HepG2 (cell line): ENCODE measurements around the gene ABCG4. TPM values are rescaled to one million over a fixed set of nuclear protein-coding genes. Genes with fewer than 3 reads are reported as not detected.
A peak's percentile ranks its signal among the peaks of the same experiment; 100 is the strongest.

Experiments
- ATM ChIP-seq: fragments of 450-650 bp; IDR thresholded peaks from 2 replicates; pipeline ENCODE4 v1.7.1; 2017; ENCODE audit warnings: mild to moderate bottlenecking, borderline replicate concordance
- FOSL1 ChIP-seq: sonication (generic); formaldehyde crosslinking; IDR thresholded peaks from 2 replicates; pipeline ENCODE4 v1.9.0; 2021; ENCODE audit warnings: missing genetic modification reagents, borderline replicate concordance
- KAT8 ChIP-seq: IDR thresholded peaks from 2 replicates; pipeline ENCODE4 v1.6.1; 2016; ENCODE audit warnings: missing genetic modification reagents, missing compliant biosample characterization
- MAF1 ChIP-seq: sonication (generic); formaldehyde crosslinking; IDR thresholded peaks from 2 replicates; pipeline ENCODE4 v1.5.0; 2020; ENCODE audit warnings: missing genetic modification reagents, borderline replicate concordance
- MAZ ChIP-seq, 2 experiments: sonication (generic) in 1 of 2; formaldehyde crosslinking in 1 of 2; IDR thresholded peaks; 2 replicates each; pipeline versions ENCODE4 v1.5.0 to v1.6.1; 2012 to 2020; ENCODE audit warnings: low read depth in 2 of 2, mild to moderate bottlenecking in 2 of 2, borderline replicate concordance in 1 of 2, improper control_type of control experiment in 1 of 2, low read length in 1 of 2, missing genetic modification reagents in 1 of 2, moderate library complexity in 1 of 2
- NAIF1 ChIP-seq: sonication (generic); formaldehyde crosslinking; IDR thresholded peaks from 2 replicates; pipeline ENCODE4 v1.5.0; 2020; ENCODE audit warnings: mild to moderate bottlenecking, missing genetic modification reagents, borderline replicate concordance
- PCBP2 ChIP-seq: fragments of 200-400 bp; formaldehyde crosslinking; optimal IDR thresholded peaks from 2 replicates; pipeline ENCODE3; 2018; ENCODE audit warnings: low read length, low read depth; ENCODE audit not compliant: poor library complexity, severe bottlenecking
- SIN3A ChIP-seq: IDR thresholded peaks from 2 replicates; pipeline ENCODE4 v1.6.1; 2011; ENCODE audit warnings: low read depth, mild to moderate bottlenecking, control low read depth, low read length, borderline replicate concordance
- ZNF34 ChIP-seq: sonication (generic); formaldehyde crosslinking; IDR thresholded peaks from 2 replicates; pipeline ENCODE4 v1.4.0; 2020; ENCODE audit warnings: mild to moderate bottlenecking, missing genetic modification reagents, borderline replicate concordance
- ZNF761 ChIP-seq: sonication (generic); formaldehyde crosslinking; conservative IDR thresholded peaks from 2 replicates; pipeline ENCODE4 v1.4.0; 2020; ENCODE audit warnings: mild to moderate bottlenecking, missing genetic modification reagents
- polyA plus RNA-seq, 8 experiments: library from polyadenylated mRNA; depleted of rRNA in 3 of 8; stranded (reverse) in 7 of 8; unstranded in 1 of 8; fragments of >200 nt; fragmentation: Illumina TruSeq in 4 of 8; extraction: Trizol in 4 of 8; gene quantifications; 2 replicates each; pipeline versions ENCODE4 v1.2.1 to v1.2.3, GENCODE V29; 2011 to 2016; ENCODE audit warnings: low read depth in 4 of 8, missing spikeins in 1 of 8, mixed read lengths in 1 of 8; ENCODE audit not compliant: insufficient read depth in 1 of 8
- total RNA-seq, 5 experiments: library from RNA; depleted of rRNA; stranded (reverse); fragments of >200 nt; fragmentation: Illumina TruSeq; extraction: Trizol; gene quantifications; 2 replicates each; pipeline ENCODE4 v1.2.3, GENCODE V29; 2016; ENCODE audit warnings: low read depth in 1 of 5
- TF ChIP-seq, protein P1 (sequence below): sonication (generic); formaldehyde crosslinking; IDR thresholded peaks from 2 replicates; pipeline ENCODE4 v1.8.1; 2022; ENCODE audit warnings: low read depth, mild to moderate bottlenecking, missing genetic modification reagents
- TF ChIP-seq, protein P2 (sequence below): sonication (generic); formaldehyde crosslinking; IDR thresholded peaks from 2 replicates; pipeline ENCODE4 v1.4.0; 2020; ENCODE audit warnings: missing genetic modification reagents, borderline replicate concordance
- TF ChIP-seq, protein P3 (sequence below): conservative IDR thresholded peaks from 2 replicates; pipeline ENCODE4 v1.6.1; 2018; ENCODE audit warnings: missing genetic modification reagents
- TF ChIP-seq, protein P4 (sequence below): sonication (generic); formaldehyde crosslinking; IDR thresholded peaks from 2 replicates; pipeline ENCODE4 v1.8.0; 2022; ENCODE audit warnings: missing genetic modification reagents, mild to moderate bottlenecking, moderate library complexity, borderline replicate concordance
- TF ChIP-seq, protein P5 (sequence below): sonication (generic); formaldehyde crosslinking; IDR thresholded peaks from 2 replicates; pipeline ENCODE4 v1.5.1; 2020; ENCODE audit warnings: missing genetic modification reagents, mild to moderate bottlenecking, borderline replicate concordance

ABCG4 gene
- total and polyA plus RNA-seq, 2 of the 13 experiments (the other 11 are each of a cell fraction or from before 2014, with no cell fraction given) = not detected

DNA sequence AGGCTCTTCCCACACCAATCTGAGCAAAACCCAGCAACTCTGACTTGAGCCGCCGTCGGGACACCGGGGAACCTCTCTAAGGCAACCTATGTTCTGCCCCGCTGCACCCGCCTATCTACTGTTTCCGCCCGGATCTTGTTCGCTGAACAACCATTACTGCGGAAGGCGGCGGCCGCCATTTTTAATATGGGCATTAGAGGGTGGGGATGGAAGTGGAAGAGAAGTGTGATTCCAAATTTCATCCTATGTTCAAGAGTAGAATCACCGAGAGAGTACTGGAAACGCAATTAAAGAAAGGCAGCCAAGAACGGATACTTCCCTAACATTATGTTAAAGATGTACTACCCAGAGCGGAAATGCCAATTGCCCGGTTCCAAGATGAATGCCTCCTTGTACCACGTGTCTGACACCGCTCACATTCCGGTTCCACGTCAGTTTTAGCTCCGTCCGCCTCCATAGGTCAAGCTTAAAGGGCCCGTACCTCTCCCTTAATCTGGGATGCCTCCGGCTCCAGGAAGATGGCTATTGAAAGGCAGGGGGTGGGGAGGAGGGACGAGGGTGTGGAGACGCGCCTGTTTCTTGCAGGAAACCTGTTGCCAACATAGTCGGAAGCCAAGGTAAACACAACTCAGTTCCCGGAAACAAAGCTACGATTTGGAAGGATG, 47.0 kb upstream of the ABCG4 start, which contains the start of gene DPAGT1 (continued):
- TF ChIP-seq MAZ (IDR thresholded peaks at IDR 0.05; ENCODE audit: borderline replicate concordance, low read depth, low read length) = 0 out of 2 replicates have a peak, but pooled peaks have one; percentile 22
- TF ChIP-seq MAZ (CRISPR knock-in tag; IDR thresholded peaks at IDR 0.05; ENCODE audit: low read depth) = no peak
- TF ChIP-seq PCBP2 = no peak
- TF ChIP-seq, protein P1, sequence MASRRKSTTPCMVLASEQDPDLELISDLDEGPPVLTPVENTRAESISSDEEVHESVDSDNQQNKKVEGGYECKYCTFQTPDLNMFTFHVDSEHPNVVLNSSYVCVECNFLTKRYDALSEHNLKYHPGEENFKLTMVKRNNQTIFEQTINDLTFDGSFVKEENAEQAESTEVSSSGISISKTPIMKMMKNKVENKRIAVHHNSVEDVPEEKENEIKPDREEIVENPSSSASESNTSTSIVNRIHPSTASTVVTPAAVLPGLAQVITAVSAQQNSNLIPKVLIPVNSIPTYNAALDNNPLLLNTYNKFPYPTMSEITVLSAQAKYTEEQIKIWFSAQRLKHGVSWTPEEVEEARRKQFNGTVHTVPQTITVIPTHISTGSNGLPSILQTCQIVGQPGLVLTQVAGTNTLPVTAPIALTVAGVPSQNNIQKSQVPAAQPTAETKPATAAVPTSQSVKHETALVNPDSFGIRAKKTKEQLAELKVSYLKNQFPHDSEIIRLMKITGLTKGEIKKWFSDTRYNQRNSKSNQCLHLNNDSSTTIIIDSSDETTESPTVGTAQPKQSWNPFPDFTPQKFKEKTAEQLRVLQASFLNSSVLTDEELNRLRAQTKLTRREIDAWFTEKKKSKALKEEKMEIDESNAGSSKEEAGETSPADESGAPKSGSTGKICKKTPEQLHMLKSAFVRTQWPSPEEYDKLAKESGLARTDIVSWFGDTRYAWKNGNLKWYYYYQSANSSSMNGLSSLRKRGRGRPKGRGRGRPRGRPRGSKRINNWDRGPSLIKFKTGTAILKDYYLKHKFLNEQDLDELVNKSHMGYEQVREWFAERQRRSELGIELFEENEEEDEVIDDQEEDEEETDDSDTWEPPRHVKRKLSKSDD (CRISPR knock-in tag) = peak; percentile 73; the same call in 1 of the 2 replicates
- peak; percentile 59 for TF ChIP-seq SIN3A
- TF ChIP-seq NAIF1 (CRISPR knock-in tag) = peak; percentile 24; the same call in 1 of the 2 replicates
- TF ChIP-seq ZNF34 (CRISPR knock-in tag) = no peak
- TF ChIP-seq, protein P2, sequence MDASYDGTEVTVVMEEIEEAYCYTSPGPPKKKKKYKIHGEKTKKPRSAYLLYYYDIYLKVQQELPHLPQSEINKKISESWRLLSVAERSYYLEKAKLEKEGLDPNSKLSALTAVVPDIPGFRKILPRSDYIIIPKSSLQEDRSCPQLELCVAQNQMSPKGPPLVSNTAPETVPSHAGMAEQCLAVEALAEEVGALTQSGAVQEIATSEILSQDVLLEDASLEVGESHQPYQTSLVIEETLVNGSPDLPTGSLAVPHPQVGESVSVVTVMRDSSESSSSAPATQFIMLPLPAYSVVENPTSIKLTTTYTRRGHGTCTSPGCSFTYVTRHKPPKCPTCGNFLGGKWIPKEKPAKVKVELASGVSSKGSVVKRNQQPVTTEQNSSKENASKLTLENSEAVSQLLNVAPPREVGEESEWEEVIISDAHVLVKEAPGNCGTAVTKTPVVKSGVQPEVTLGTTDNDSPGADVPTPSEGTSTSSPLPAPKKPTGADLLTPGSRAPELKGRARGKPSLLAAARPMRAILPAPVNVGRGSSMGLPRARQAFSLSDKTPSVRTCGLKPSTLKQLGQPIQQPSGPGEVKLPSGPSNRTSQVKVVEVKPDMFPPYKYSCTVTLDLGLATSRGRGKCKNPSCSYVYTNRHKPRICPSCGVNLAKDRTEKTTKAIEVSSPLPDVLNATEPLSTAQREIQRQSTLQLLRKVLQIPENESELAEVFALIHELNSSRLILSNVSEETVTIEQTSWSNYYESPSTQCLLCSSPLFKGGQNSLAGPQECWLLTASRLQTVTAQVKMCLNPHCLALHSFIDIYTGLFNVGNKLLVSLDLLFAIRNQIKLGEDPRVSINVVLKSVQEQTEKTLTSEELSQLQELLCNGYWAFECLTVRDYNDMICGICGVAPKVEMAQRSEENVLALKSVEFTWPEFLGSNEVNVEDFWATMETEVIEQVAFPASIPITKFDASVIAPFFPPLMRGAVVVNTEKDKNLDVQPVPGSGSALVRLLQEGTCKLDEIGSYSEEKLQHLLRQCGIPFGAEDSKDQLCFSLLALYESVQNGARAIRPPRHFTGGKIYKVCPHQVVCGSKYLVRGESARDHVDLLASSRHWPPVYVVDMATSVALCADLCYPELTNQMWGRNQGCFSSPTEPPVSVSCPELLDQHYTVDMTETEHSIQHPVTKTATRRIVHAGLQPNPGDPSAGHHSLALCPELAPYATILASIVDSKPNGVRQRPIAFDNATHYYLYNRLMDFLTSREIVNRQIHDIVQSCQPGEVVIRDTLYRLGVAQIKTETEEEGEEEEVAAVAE (CRISPR knock-in tag) = peak; percentile 65
- TF ChIP-seq, protein P3, sequence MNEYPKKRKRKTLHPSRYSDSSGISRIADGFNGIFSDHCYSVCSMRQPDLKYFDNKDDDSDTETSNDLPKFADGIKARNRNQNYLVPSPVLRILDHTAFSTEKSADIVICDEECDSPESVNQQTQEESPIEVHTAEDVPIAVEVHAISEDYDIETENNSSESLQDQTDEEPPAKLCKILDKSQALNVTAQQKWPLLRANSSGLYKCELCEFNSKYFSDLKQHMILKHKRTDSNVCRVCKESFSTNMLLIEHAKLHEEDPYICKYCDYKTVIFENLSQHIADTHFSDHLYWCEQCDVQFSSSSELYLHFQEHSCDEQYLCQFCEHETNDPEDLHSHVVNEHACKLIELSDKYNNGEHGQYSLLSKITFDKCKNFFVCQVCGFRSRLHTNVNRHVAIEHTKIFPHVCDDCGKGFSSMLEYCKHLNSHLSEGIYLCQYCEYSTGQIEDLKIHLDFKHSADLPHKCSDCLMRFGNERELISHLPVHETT (CRISPR knock-in tag) = peak; percentile 57; the same call in 1 of the 2 replicates
- 0 out of 2 replicates have a peak, but pooled peaks have one; percentile 4 for TF ChIP-seq FOSL1 (CRISPR knock-in tag)
- no peak for TF ChIP-seq MAF1 (CRISPR knock-in tag)
- 0 out of 2 replicates have a peak, but pooled peaks have one; percentile 56 for TF ChIP-seq ZNF761 (CRISPR knock-in tag)
- TF ChIP-seq, protein P4, sequence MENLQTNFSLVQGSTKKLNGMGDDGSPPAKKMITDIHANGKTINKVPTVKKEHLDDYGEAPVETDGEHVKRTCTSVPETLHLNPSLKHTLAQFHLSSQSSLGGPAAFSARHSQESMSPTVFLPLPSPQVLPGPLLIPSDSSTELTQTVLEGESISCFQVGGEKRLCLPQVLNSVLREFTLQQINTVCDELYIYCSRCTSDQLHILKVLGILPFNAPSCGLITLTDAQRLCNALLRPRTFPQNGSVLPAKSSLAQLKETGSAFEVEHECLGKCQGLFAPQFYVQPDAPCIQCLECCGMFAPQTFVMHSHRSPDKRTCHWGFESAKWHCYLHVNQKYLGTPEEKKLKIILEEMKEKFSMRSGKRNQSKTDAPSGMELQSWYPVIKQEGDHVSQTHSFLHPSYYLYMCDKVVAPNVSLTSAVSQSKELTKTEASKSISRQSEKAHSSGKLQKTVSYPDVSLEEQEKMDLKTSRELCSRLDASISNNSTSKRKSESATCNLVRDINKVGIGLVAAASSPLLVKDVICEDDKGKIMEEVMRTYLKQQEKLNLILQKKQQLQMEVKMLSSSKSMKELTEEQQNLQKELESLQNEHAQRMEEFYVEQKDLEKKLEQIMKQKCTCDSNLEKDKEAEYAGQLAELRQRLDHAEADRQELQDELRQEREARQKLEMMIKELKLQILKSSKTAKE (CRISPR knock-in tag) = no peak
- peak; percentile 86 for TF ChIP-seq KAT8 (CRISPR knock-in tag)
- TF ChIP-seq, protein P5, sequence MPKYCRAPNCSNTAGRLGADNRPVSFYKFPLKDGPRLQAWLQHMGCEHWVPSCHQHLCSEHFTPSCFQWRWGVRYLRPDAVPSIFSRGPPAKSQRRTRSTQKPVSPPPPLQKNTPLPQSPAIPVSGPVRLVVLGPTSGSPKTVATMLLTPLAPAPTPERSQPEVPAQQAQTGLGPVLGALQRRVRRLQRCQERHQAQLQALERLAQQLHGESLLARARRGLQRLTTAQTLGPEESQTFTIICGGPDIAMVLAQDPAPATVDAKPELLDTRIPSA (CRISPR knock-in tag) = no peak
- no peak for TF ChIP-seq ATM
